Heart right ventricle (tissue), 16 donors: ENCODE data around the gene BCHE. TPM values are rescaled to one million over a fixed set of nuclear protein-coding genes. Genes with fewer than 3 reads are reported as not detected.
"Not testable (repeated sequence)": the region's sequence is repeated elsewhere in the genome, so short reads cannot be mapped to it uniquely, and the experiment has no call there.

Experiments used
- ATAC-seq, 8 donors: fragments of 200-7000 bp; cut with Tn5 transposase; one replicate each; pipeline ENCODE4 v1.9.1; 2020; ENCODE audit warnings: mild to moderate bottlenecking in 8 of 8, moderate library complexity in 8 of 8, moderate number of reproducible peaks in 1 of 8
- DNase-seq, 2 donors: peaks; one replicate each; pipeline ENCODE4 v3.0.0-alpha.2; 2020
- H3K27ac ChIP-seq, 10 donors: fragments of 200-600 bp; sonication (generic) in 2 of 10; one replicate each; pipeline versions ENCODE4 v1.5.0 to v1.8.0; 2020 to 2022; ENCODE audit warnings: mild to moderate bottlenecking in 3 of 10
- H3K27me3 ChIP-seq, 7 donors: fragments of 200-600 bp; one replicate each; pipeline ENCODE4 v1.8.0; 2021 to 2022; ENCODE audit warnings: mild to moderate bottlenecking in 2 of 7
- H3K36me3 ChIP-seq, 9 donors: fragments of 200-600 bp; sonication (generic) in 1 of 9; one replicate each; pipeline versions ENCODE4 v1.5.0 to v1.8.0; 2020 to 2022; ENCODE audit warnings: mild to moderate bottlenecking in 2 of 9
- H3K4me1 ChIP-seq, 9 donors: fragments of 200-600 bp; sonication (generic) in 1 of 9; one replicate each; pipeline versions ENCODE4 v1.5.0 to v1.8.0; 2020 to 2022; ENCODE audit warnings: mild to moderate bottlenecking in 4 of 9
- H3K4me3 ChIP-seq, 10 donors: fragments of 200-600 bp; sonication (generic) in 2 of 10; one replicate each; pipeline versions ENCODE4 v1.5.0 to v1.8.0; 2020 to 2022; ENCODE audit warnings: mild to moderate bottlenecking in 7 of 10, moderate library complexity in 2 of 10
- H3K9me3 ChIP-seq, 11 donors: fragments of 200-600 bp in 10 of 11; sonication (generic) in 2 of 11; one replicate each; pipeline versions ENCODE4 v1.5.0 to v1.8.0; 2013 to 2022; ENCODE audit warnings: mild to moderate bottlenecking in 2 of 11, control low read depth in 1 of 11, moderate library complexity in 1 of 11
- WGBS, 2 donors: extraction: QIAGEN DNeasy Blood & Tissue Kit; methylation state at CpG; one replicate each; pipeline ENCODE4 v1.1.7; 2013; ENCODE audit warnings: inconsistent platforms in 1 of 2; 5-methylcytosine and 5-hydroxymethylcytosine counted together
- intact Hi-C, 10 donors: fragments of 100-400 bp; cut with DNase I; formaldehyde crosslinking; loops; one replicate each; pipeline versions ENCODE4 v1.11.1 to v1.14.2; 2022
- polyA plus RNA-seq, 2 donors: library from polyadenylated mRNA; stranded (reverse); fragments of 200-250 nt; gene quantifications; one replicate each; pipeline ENCODE4 v1.2.3, GENCODE V29; 2013
- total RNA-seq, 10 donors: library from RNA; stranded (reverse); fragmentation: NEBNext Ultra II Directional in 3 of 10; extraction: Animal tissue kit (Norgen Biotek cat#: 25700) in 3 of 10; gene quantifications; one replicate each; pipeline versions ENCODE4 v1.2.1 to v1.2.4, GENCODE V29; 2021 to 2023
- TF ChIP-seq, protein P1 (sequence below), 9 donors: fragments of 200-600 bp; sonication (generic) in 2 of 9; IDR thresholded peaks; one replicate each; pipeline versions ENCODE4 v1.5.0 to v1.8.0; 2021 to 2022; ENCODE audit warnings: antibody characterized with exemption in 9 of 9, mild to moderate bottlenecking in 5 of 9, moderate library complexity in 1 of 9
- donor health status: Arrhythmogenic right ventricular cardiomyopathy.
- donor health status: ischemic (EF 13 %, LVEDD 7.1; RV severe dilation, severe dysfunction).
- donor health status: healthy with polysubstance abuse.
- donor health status: DM: no; HTN: yes; CAD: no.
- donor health status: DM: no; HTN: no; CAD: no.
- donor health status: ischemic (EF 25% LVEDD 6.9; RV normal size, moderate dysfunction).
- donor health status: ischemic (EF 25% LVEDD 5.7; RV mildly dilated, moderate dysfunction).
- donor health status: healthy.
- donor health status: DM: yes; HTN: yes; CAD: no.
- donor health status: Ischemic cardiomyopathy.
- donor health status: ischemic (EF 35%, LVEDD 5.7; RV mildly dilated, moderate dysfunction).
- donor health status: nonischemic (EF 11% LVEDD 7.7; RV severe dilation, severe dysfunction).
- donor health status: DM: yes; HTN: yes; CAD: no.
- donor health status: PGD.
- donor health status: ischemic (EF 29% LVEDD 5.4; RV normal size, mild dysfunction).
- donor health status: nonischemic (EF 23%, LVEDD 6.1; RV moderate dilation, normal function).

BCHE gene
- total and polyA plus RNA-seq, 12 donors, result 0.62 to 8.4 (median 1.9) TPM

DNA sequence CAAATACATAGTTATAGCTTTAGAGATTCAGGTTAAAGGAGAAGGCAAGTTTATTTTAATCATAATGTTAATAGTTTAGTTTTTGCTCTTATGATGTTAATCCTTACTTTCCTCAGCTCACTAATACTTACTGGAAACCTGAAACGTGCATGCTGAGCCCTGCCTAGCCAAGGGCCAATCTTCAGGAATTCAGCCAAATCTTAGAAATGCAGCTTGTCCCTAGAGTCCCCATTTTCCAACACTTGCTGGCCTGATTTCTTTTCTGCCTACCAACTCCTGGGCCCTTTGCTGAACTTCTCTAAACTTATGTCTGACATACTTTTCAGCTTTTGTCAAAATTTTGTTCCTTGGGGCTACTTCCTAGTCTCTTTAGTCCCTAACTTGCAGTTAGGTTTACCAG, 22.8 kb downstream of the BCHE start:
- no peaks in the 10 kb centered on the region for H3K27me3 ChIP-seq
- WGBS, 2 donors, result 32 to 33% methylated on average over 1 of the region's 1 CpG
- H3K27ac ChIP-seq, result no peak overlapping the region
- ATAC-seq, result no peak
- TF ChIP-seq, protein P1, sequence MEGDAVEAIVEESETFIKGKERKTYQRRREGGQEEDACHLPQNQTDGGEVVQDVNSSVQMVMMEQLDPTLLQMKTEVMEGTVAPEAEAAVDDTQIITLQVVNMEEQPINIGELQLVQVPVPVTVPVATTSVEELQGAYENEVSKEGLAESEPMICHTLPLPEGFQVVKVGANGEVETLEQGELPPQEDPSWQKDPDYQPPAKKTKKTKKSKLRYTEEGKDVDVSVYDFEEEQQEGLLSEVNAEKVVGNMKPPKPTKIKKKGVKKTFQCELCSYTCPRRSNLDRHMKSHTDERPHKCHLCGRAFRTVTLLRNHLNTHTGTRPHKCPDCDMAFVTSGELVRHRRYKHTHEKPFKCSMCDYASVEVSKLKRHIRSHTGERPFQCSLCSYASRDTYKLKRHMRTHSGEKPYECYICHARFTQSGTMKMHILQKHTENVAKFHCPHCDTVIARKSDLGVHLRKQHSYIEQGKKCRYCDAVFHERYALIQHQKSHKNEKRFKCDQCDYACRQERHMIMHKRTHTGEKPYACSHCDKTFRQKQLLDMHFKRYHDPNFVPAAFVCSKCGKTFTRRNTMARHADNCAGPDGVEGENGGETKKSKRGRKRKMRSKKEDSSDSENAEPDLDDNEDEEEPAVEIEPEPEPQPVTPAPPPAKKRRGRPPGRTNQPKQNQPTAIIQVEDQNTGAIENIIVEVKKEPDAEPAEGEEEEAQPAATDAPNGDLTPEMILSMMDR (IDR thresholded peaks at IDR 0.05), result no peak
- intact Hi-C loops, result no loop called here
- H3K4me3 ChIP-seq, result no peak overlapping the region
- no peaks in the 10 kb centered on the region for H3K4me1 ChIP-seq
- no peak for DNase-seq
- no peaks in the 10 kb centered on the region for H3K36me3 ChIP-seq
- H3K9me3 ChIP-seq, result no peaks in the 10 kb centered on the region

- H3K4me1 ChIP-seq, DNase-seq, ATAC-seq, H3K27ac ChIP-seq, H3K36me3 ChIP-seq, intact Hi-C loops, H3K4me3 ChIP-seq, H3K27me3 ChIP-seq, H3K9me3 ChIP-seq: not testable (repeated sequence)
- WGBS, 2 donors, result 95 to 96% methylated on average over 15 of the region's 15 CpGs
Observed at GRCh38 chr3:165807937-165808336, 29.3 kb downstream of the BCHE start.

GRCh38 chr3:165805946-165806561, 31.2 kb downstream of the BCHE start:
- Histone ChIP-seq H3K36me3 (no peaks in the 10 kb centered on the region), H3K4me3 (no peak overlapping the region), H3K4me1 (no peaks in the 10 kb centered on the region), H3K27me3 (no peaks in the 10 kb centered on the region), H3K9me3 (no peaks in the 10 kb centered on the region), H3K27ac (no peak overlapping the region)
- TF ChIP-seq, protein P1 (IDR thresholded peaks at IDR 0.05), result no peak
- no peak for ATAC-seq
- WGBS, 2 donors, result 80 to 86% methylated on average over 5 of the region's 5 CpGs
- DNase-seq, result no peak
- intact Hi-C loops, result no loop called here

DNA sequence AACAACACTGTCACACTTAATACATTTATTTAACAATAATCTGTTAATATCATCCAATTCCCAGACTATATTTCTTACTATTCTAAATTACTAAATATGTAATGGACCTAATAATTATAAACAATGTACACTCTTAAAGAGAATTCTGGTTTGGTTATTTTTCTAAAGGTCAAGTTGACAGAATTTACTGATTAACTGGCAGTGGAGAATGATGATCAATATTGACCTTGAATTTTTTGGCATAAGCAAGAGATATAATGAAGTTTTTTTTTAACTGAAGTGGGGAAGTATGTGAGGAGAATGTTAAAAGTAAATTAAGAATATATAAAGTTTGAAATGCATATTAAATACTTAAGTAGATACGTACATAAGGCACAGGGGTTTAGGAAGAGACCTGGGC, 33.8 kb downstream of the BCHE start:
- no peak overlapping the region for H3K4me3 ChIP-seq
- H3K27ac ChIP-seq, result no peak overlapping the region
- DNase-seq (no peak), ATAC-seq (no peak)
- WGBS, 2 donors, result 78 to 88% methylated on average over 1 of the region's 1 CpG
- peaks cover 0 to 3% (median 0%) of the 10 kb centered on the region in 11 donors for H3K9me3 ChIP-seq
- H3K4me1 ChIP-seq, result no peaks in the 10 kb centered on the region
- TF ChIP-seq, protein P1 (IDR thresholded peaks at IDR 0.05), result no peak
- intact Hi-C loops, result no loop called here
- H3K27me3 ChIP-seq, result no peaks in the 10 kb centered on the region
- H3K36me3 ChIP-seq, result no peaks in the 10 kb centered on the region

DNA sequence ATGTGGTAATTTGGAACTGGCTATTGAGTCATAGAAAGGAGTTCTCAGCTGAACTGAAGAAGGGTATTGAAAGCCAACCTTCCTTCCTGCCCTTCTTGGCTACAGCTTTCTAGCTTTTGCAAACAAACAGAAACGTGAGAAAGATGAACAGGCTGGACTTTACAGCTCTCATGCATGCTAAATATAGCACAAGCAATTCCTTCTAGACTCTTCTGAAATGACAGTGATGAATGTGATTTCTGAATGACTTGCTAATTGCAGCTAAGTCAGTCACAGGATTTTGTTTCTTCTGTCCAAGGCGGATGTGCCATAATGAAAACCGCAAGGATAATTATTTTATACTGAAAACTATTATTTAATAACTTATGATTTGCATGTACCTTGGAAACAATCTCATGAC, 36.3 kb downstream of the BCHE start:
- no peak for DNase-seq
- WGBS, 2 donors, result 44 to 49% methylated on average over 3 of the region's 3 CpGs
- TF ChIP-seq, protein P1 (IDR thresholded peaks at IDR 0.05), result no peak
- Histone ChIP-seq H3K27me3 (no peaks in the 10 kb centered on the region), H3K36me3 (no peaks in the 10 kb centered on the region), H3K9me3 (peaks cover 0 to 6% (median 0%) of the 10 kb centered on the region in 11 donors), H3K4me1 (no peaks in the 10 kb centered on the region), H3K4me3 (no peak overlapping the region), H3K27ac (no peak overlapping the region)
- intact Hi-C loops, result no loop called here
- ATAC-seq, result no peak
